MM.1S (cell line): ENCODE measurements around the gene PAM16.

ENCODE experiments used
- EZH2 ChIP-seq: fragments of 300-600 bp; sonication (generic); optimal IDR thresholded peaks from 2 replicates; pipeline ENCODE3; 2017; ENCODE audit warnings: low read depth, mild to moderate bottlenecking, antibody characterized with exemption, low read length, mixed read lengths
- TF ChIP-seq, protein P1 (sequence below): fragments of 300-600 bp; sonication (generic); IDR thresholded peaks from 2 replicates; pipeline ENCODE4 v1.5.1; 2016; ENCODE audit warnings: antibody characterized with exemption, low read length, mixed read lengths

DNA sequence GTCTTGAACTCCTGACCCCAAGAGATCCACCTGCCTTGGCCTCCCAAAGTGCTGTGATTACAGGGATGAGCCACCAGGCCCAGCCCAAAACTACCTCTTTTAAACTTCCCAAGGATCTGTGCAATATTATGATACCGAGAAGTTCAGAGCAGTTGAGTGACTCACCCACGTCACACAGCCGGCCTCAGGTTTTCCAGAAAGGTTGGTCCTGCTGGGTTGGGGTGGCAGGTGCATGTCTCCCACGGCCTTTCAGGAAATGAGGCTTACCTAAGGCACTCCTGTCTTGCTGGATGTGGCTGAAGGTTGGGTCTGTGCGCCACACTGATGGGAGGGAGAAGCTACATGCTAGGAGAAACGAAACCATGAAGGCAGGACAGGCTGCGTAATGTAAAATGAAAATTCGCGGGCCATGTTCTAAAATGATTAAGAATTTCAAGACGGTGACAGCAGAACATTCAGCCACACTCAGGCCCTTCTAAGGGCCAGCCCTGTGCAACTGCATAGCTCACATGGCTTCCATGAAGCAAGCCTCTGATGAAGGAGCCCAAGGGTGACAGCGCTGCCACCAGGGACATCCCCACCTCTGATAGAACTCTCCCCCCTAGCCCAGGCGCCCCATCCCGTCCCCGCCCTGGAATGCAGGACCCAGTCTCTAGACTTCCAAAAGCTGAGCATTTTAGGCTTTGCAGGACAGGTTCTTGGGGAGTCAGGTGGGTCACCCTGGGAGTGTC is 41.9 kb downstream of the PAM16 start:
- TF ChIP-seq, protein P1, sequence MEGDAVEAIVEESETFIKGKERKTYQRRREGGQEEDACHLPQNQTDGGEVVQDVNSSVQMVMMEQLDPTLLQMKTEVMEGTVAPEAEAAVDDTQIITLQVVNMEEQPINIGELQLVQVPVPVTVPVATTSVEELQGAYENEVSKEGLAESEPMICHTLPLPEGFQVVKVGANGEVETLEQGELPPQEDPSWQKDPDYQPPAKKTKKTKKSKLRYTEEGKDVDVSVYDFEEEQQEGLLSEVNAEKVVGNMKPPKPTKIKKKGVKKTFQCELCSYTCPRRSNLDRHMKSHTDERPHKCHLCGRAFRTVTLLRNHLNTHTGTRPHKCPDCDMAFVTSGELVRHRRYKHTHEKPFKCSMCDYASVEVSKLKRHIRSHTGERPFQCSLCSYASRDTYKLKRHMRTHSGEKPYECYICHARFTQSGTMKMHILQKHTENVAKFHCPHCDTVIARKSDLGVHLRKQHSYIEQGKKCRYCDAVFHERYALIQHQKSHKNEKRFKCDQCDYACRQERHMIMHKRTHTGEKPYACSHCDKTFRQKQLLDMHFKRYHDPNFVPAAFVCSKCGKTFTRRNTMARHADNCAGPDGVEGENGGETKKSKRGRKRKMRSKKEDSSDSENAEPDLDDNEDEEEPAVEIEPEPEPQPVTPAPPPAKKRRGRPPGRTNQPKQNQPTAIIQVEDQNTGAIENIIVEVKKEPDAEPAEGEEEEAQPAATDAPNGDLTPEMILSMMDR: no peak
- no peak for TF ChIP-seq EZH2
